Activated B cell treated with CpG ODN at 0.5 μM for 24 hours (primary cell): ENCODE data around the gene AXDND1. TPM values are rescaled to one million over a fixed set of nuclear protein-coding genes. Genes with fewer than 3 reads are reported as not detected.
"Not testable (repeated sequence)": the region's sequence is repeated elsewhere in the genome, so short reads cannot be mapped to it uniquely, and the experiment has no call there.

Experiments
- ATAC-seq: fragments of 200-7000 bp; cut with Tn5 transposase; one replicate; pipeline ENCODE4 v1.10.0; 2021; ENCODE audit warnings: low read depth, mild to moderate bottlenecking, moderate library complexity
- CTCF ChIA-PET: fragments of 350-600 bp; sonication (Branson Sonifier 250); formaldehyde crosslinking; loops from one replicate; lab custom pipeline; 2021; ENCODE audit warnings: antibody characterized with exemption; lab: Charles Lee
- POLR2A ChIA-PET: fragments of 350-600 bp; sonication (Branson Sonifier 250); formaldehyde crosslinking; loops from one replicate; lab custom pipeline; 2021; ENCODE audit warnings: antibody characterized with exemption; lab: Charles Lee
- DNase-seq: peaks from one replicate; pipeline ENCODE4 v3.0.0; 2022
- H3K27ac Mint-ChIP-seq: one replicate; pipeline ENCODE4 v1.8.0; 2020; ENCODE audit warnings: mixed read lengths
- H3K27me3 Mint-ChIP-seq: one replicate; pipeline ENCODE4 v1.8.0; 2021; ENCODE audit warnings: mixed read lengths
- H3K36me3 Mint-ChIP-seq: one replicate; pipeline ENCODE4 v1.8.0; 2021; ENCODE audit warnings: low read depth, mixed read lengths
- H3K4me1 Mint-ChIP-seq: one replicate; pipeline ENCODE4 v1.8.0; 2021; ENCODE audit warnings: mixed read lengths
- H3K4me3 Mint-ChIP-seq: one replicate; pipeline ENCODE4 v1.8.0; 2020; ENCODE audit warnings: mild to moderate bottlenecking, mixed read lengths
- H3K9me3 Mint-ChIP-seq: one replicate; pipeline ENCODE4 v1.8.0; 2020; ENCODE audit warnings: mixed read lengths
- intact Hi-C: fragments of 100-400 bp; cut with micrococcal nuclease; formaldehyde crosslinking; loops from one replicate; pipeline ENCODE4 v1.15.1; 2024
- total RNA-seq: library from RNA; stranded (reverse); gene quantifications from 2 replicates; pipeline ENCODE4 v1.2.3, GENCODE V29; 2022
- TF ChIP-seq, protein P1 (sequence below): fragments of 200-600 bp; IDR thresholded peaks from one replicate; pipeline ENCODE4 v1.8.0; 2022; ENCODE audit warnings: antibody characterized with exemption, mild to moderate bottlenecking

Gene AXDND1
- total RNA-seq, 1 donor from 2014 or later = 0.75 TPM

DNA sequence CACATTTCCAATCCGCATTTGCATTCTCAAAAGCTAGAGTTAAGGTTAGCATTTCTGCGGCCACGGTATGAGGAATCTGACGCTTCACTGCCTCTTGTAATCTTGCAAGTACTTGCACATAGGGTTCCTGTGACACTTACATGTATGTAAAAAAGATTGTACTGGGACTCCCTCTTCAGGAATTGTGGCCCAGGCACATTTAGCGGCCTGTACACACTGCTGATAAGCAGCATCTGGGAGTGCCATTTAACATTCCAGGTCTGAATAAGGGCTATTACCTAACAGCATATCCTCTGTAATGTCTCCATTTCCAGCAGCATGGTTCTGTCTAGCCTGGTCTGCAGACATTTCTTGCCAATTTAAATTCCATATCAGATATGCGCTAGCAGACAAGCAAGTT is 75.7 kb downstream of the AXDND1 start:
- ATAC-seq (no peak), DNase-seq (no peak)
- no peaks in the 10 kb centered on the region for H3K9me3 Mint-ChIP-seq
- TF ChIP-seq, protein P1, sequence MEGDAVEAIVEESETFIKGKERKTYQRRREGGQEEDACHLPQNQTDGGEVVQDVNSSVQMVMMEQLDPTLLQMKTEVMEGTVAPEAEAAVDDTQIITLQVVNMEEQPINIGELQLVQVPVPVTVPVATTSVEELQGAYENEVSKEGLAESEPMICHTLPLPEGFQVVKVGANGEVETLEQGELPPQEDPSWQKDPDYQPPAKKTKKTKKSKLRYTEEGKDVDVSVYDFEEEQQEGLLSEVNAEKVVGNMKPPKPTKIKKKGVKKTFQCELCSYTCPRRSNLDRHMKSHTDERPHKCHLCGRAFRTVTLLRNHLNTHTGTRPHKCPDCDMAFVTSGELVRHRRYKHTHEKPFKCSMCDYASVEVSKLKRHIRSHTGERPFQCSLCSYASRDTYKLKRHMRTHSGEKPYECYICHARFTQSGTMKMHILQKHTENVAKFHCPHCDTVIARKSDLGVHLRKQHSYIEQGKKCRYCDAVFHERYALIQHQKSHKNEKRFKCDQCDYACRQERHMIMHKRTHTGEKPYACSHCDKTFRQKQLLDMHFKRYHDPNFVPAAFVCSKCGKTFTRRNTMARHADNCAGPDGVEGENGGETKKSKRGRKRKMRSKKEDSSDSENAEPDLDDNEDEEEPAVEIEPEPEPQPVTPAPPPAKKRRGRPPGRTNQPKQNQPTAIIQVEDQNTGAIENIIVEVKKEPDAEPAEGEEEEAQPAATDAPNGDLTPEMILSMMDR = no peak
- ChIA-PET CTCF (no interaction called here), POLR2A (no interaction called here)
- no peaks in the 10 kb centered on the region for H3K36me3 Mint-ChIP-seq
- intact Hi-C loops = no loop called here
- no peak overlapping the region for H3K4me3 Mint-ChIP-seq
- H3K4me1 Mint-ChIP-seq = no peaks in the 10 kb centered on the region
- no peak overlapping the region for H3K27ac Mint-ChIP-seq
- peaks cover 5% of the 10 kb centered on the region for H3K27me3 Mint-ChIP-seq

DNA sequence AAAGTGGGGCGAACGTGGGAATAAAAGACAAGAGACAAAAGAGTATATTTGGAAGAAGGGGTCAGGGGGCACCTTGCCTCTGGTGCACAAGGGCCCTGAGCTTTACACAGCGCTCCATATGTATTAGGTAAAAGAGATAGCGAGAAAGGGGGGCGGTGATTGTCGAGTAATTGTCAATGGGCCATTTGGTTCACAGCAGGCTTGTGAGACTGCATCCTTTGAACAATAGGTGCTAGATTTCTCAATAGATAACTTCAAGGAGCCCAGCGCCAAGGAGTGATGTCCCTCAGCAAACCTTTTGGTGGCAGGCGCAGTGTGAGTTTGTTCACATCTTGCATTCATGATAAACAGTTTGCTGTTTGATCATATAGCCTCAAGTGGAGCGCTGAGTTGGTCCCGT is 77.1 kb downstream of the AXDND1 start:
- H3K4me3 Mint-ChIP-seq, CTCF ChIA-PET, ATAC-seq, H3K36me3 Mint-ChIP-seq, DNase-seq, H3K4me1 Mint-ChIP-seq, H3K27me3 Mint-ChIP-seq, H3K9me3 Mint-ChIP-seq, H3K27ac Mint-ChIP-seq, POLR2A ChIA-PET, intact Hi-C loops: not testable (repeated sequence)

DNA sequence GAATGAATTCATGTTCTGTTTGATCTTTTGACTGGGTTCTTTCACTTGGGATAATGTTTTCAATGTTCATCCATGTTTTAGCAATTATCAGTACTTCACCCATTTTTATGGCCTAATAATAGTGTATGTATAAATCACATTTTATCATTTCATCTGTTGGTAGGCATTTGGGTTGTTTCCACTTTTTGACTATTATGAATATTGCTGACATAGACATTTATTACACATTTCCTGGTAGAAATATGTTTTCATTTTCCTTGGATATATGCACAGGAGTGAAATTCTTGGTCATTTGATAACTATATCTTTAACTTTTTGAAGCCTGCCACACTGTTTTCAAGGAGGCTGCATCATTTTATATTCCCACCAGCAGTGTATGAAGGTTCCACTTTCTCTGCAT is 79.8 kb downstream of the AXDND1 start:
- ChIA-PET CTCF (no interaction called here), POLR2A (no interaction called here)
- no peak overlapping the region for H3K27ac Mint-ChIP-seq
- DNase-seq (no peak), ATAC-seq (no peak)
- TF ChIP-seq, protein P1 = no peak
- H3K9me3 Mint-ChIP-seq = no peaks in the 10 kb centered on the region
- H3K27me3 Mint-ChIP-seq = peaks cover 5% of the 10 kb centered on the region
- intact Hi-C loops = no loop called here
- no peak overlapping the region for H3K4me3 Mint-ChIP-seq
- H3K4me1 Mint-ChIP-seq = no peaks in the 10 kb centered on the region
- H3K36me3 Mint-ChIP-seq = no peaks in the 10 kb centered on the region

DNA sequence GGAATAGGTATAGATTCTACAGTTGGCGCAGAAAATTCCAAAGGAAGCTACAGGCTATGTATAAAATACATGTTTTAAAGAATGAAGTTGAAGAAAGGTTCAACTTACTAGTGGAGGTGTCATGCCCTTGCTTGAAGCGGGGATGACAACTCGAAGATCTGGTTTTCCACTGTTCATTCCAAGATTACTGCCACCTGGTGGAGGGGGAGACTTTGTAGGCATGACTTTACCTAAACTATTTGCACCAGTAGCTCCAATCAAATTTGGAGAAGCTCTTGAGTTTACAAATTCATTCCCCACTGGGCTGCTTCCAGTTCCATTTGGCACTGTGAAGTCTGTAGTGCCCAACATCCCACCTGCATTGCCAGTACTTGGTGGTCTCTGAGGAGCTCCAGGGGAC is 81.7 kb downstream of the AXDND1 start:
- Mint-ChIP-seq H3K4me1 (no peaks in the 10 kb centered on the region), H3K9me3 (peaks cover 2% of the 10 kb centered on the region), H3K27me3 (peaks cover 8% of the 10 kb centered on the region), H3K4me3 (no peak overlapping the region), H3K27ac (no peak overlapping the region), H3K36me3 (no peaks in the 10 kb centered on the region)
- CTCF ChIA-PET = interaction anchor here (0.8 to 1.0 kb wide), 2 partner anchors 326 to 1137 kb away, joined by 3 to 5 read pairs; no protein-coding TSS in a partner anchor
- ATAC-seq (no peak), DNase-seq (no peak)
- intact Hi-C loops = loop anchor here (1.0 kb wide), 1 partner anchor 368 kb away; no protein-coding TSS in a partner anchor
- POLR2A ChIA-PET = no interaction called here
- TF ChIP-seq, protein P1 = no peak

DNA sequence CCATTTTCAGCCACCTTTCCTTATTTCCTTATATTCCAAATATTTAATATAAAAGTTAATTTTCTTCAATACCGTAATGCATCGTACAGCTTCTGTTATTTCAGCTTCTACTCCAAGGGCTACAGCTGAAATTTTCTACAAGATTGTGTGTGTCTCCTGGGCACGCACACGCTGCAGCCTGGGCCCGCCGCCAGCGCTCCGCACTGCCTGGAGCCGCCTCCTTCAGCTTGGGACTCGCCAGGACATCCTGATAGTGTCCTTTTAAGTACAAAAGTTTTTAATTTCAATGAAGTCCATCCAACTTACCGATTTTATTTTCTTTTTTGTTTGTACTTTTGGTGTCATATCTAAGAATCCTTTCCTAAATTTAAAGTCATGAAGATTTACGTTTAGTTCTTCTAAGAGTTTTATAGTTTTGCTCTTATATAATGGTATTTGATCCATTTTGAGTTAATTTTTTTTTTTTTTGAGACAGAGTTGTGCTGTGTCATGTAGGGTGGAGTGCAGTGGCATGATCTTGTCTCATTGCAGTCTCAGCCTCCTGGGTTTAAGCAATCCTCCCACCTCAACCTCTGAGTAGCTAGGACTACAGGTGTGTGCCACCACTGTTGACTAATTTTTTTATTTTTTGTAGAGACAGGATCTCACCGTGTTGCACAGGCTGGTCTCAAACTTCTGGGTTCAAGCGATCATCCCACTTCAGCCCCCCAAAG is 82.8 kb downstream of the AXDND1 start:
- Mint-ChIP-seq H3K4me3 (no peak overlapping the region), H3K27ac (no peak overlapping the region), H3K9me3 (peaks cover 2% of the 10 kb centered on the region), H3K4me1 (no peaks in the 10 kb centered on the region), H3K36me3 (no peaks in the 10 kb centered on the region), H3K27me3 (peaks cover 8% of the 10 kb centered on the region)
- TF ChIP-seq, protein P1 = no peak
- ChIA-PET POLR2A (no interaction called here), CTCF (interaction anchor here (1.0 kb wide), 1 partner anchor 328 kb away, joined by 5 read pairs; no protein-coding TSS in a partner anchor)
- DNase-seq (no peak), ATAC-seq (no peak)
- intact Hi-C loops = no loop called here

DNA sequence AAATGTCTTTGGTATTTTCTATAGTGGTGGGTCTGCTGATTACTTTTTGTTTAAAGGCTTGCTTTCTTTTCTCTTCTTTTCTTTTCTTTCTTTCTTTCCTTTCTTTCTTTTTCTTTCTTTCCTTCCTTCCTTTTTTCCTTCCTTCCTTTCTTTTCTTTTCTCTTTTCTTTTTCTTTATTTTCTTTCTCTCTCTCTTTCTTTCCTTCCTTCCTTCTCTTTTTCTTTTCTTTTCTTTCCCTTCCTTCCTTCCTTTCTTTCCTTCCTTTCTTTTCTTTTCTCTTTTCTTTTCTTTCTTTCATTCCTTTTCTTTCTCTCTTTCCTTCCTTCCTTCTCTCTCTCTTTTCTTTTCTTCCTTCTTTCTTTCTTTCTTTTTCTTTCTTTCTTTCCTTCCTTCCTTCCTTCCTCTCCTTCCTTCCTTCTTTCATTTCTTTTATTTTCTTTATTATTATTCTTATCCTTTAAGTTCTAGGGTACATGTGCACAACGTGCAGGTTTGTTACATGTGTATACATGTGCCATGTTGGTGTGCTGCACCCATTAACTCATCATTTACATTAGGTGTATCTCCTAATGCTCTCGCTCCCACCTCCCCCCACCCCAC is 93.9 kb downstream of the AXDND1 start:
- H3K4me1 Mint-ChIP-seq, H3K27me3 Mint-ChIP-seq, H3K27ac Mint-ChIP-seq, DNase-seq, ATAC-seq, CTCF ChIA-PET, H3K36me3 Mint-ChIP-seq, intact Hi-C loops, H3K4me3 Mint-ChIP-seq, POLR2A ChIA-PET, H3K9me3 Mint-ChIP-seq: not testable (repeated sequence)

DNA sequence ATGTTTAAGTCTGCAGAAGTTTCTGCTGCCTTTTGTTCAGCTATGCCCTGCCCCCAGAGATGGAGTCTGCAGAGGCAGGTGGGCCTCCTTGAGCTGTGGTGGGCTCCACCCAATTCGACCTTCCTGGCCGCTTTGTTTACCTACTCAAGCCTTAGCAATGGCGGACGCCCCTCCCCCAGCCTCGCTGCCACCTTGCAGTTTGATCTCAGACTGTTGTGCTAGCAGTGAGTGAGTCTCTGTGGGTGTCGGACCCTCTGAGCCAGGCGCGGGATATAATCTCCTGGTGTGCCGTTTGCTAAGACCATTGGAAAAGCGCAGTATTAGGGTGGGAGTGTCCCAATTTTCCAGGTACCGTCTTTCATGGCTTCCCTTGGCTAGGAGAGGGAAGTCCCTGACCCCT is 99.9 kb downstream of the AXDND1 start:
- H3K4me1 Mint-ChIP-seq, CTCF ChIA-PET, H3K4me3 Mint-ChIP-seq, intact Hi-C loops, POLR2A ChIA-PET, H3K27ac Mint-ChIP-seq, ATAC-seq, H3K36me3 Mint-ChIP-seq, H3K27me3 Mint-ChIP-seq, DNase-seq: not testable (repeated sequence)
- peaks cover 13% of the 10 kb centered on the region for H3K9me3 Mint-ChIP-seq
